ENCODE results near the gene ZKSCAN8.

DNA sequence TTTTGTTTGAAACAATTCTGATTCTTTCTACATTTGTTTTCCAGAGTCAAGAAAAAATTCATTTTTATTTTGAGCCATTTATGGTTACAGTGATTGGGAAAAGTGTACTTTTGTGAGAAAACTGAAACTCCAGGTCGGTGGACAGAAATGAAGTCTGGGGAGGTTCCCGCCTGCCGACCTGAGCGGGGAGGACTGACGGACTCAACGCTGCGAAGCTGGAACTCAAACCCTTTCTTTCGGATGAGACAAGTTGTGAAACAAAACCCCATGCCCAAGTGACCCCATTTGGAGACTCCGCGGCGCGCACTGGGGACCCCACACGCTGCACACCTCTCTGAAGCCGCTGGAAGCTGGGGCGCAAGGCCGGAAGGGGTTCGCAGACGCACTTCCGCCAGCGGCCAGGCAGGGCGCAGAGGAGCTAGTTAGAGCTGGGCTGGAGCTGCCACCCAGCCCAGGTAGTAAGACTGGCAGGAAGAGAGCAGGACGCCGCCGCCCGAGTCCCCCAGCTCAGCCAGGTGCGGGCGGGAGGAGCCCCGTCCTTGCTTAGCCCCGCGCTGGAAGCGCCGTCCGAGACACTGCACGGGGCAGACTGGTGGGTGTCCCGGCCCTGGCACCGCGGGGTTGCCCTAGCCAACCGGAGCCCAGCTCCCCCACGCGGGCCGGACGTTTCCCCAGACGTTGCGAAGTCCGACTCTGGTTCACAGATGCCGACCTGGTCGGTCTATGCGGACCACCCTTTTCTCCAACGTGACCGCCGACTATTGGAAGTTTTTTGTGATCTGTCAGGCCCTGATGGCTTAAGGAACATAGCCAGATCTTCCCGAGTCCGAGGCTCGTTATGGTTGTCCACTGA is 37.1 kb upstream of the ZKSCAN8 start:
- TF ChIP-seq, protein P1, sequence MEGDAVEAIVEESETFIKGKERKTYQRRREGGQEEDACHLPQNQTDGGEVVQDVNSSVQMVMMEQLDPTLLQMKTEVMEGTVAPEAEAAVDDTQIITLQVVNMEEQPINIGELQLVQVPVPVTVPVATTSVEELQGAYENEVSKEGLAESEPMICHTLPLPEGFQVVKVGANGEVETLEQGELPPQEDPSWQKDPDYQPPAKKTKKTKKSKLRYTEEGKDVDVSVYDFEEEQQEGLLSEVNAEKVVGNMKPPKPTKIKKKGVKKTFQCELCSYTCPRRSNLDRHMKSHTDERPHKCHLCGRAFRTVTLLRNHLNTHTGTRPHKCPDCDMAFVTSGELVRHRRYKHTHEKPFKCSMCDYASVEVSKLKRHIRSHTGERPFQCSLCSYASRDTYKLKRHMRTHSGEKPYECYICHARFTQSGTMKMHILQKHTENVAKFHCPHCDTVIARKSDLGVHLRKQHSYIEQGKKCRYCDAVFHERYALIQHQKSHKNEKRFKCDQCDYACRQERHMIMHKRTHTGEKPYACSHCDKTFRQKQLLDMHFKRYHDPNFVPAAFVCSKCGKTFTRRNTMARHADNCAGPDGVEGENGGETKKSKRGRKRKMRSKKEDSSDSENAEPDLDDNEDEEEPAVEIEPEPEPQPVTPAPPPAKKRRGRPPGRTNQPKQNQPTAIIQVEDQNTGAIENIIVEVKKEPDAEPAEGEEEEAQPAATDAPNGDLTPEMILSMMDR (IDR thresholded peaks at IDR 0.05): peak; percentile 11 to 82 (median 62)
- TF ChIP-seq POLR2A (IDR thresholded peaks at IDR 0.05): peak in 3 of 4 donors; percentile 26 to 83 (median 44)

Measured in esophagus squamous epithelium (tissue), 4 donors.